Fibroblast of skin of back (primary cell): ENCODE data around the gene C17orf78.

ENCODE experiments used
- DNase-seq: peaks from one replicate; pipeline ENCODE4 v3.0.0-alpha.2; 2013

The C17orf78 gene

DNA sequence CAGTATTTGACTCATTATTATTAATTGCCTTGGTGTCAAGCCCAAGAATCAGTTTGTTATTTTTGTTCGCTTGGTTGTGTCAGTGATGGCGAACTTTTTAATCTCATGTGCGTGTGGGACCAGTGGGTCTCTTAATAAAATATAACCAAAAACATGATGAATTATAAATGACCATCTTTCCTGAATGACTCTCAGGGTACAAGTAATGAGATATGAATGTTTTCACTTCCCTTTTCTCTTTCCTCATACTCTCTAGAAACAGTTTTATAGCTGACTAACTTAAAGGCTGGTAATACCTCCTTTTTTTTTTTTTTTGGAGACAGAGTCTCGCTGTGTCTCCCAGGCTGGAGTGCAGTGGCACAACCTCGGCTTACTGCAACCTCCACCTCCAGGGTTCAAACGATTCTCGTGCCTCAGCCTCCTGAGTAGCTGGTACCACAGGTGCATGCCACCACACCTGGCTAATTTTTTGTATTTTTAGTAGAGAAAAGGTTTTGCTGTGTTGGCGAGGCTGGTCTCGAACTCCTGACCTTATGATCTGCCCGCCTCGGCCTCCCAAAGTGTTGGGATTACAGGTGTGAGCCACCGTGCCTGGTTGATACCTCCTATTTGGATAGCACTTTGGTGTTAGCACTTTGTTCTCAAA, 65.7 kb downstream of the C17orf78 start:
- DNase-seq, result peak; percentile 20
